ENCODE results near the gene GNB1L. TPM values are rescaled to one million over a fixed set of nuclear protein-coding genes. Genes with fewer than 3 reads are reported as not detected.
A peak's percentile ranks its signal among the peaks of the same experiment; 100 is the strongest.

Gene GNB1L
- total and polyA plus RNA-seq, 9 of the 15 experiments (the other 6 are each of a cell fraction or from before 2014, with no cell fraction given) = 0.56 to 50.5 (median 10.2) TPM

DNA sequence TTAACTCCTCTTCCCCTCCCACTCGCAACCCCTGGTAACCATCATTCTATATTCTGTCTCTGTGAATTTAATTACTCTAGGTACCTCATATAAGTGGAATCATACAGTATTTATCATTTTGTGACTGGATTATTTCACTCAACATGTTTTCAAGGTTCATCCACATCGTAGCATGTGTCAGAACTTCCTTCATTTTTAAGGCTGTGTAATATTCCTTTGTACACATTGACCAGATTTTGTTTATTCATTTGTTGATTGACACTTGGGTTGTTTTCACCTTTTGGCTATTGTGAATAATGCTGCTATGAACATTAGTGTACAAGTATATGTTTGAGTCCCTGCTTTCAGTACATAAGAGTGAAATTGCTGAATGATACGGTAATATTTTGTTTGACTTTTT, 2.7 kb upstream of the GNB1L start:
- Histone ChIP-seq H3K9me3 (replicated peaks; ENCODE audit: control insufficient read depth, insufficient read depth, low read depth, low read length) (no peaks in the 10 kb centered on the region), H3K27ac (ENCODE audit: extremely low read depth, low read depth, low read length) (no peak overlapping the region), H3K4me2 (ENCODE audit: insufficient read depth, low read length) (no peak overlapping the region), H3K9me1 (ENCODE audit: control insufficient read depth, insufficient read depth, low read length) (peaks cover 9% of the 10 kb centered on the region), H3K79me2 (ENCODE audit: control insufficient read depth, insufficient read depth, low read length) (peaks cover 44% of the 10 kb centered on the region), H3K9ac (ENCODE audit: insufficient read depth in 1 of 2, low read depth in 2 of 2, low read length in 2 of 2) (no peak overlapping the region), H2AFZ (ENCODE audit: low read depth, low read length) (no peak overlapping the region), H3K36me3 (ENCODE audit: control insufficient read depth, insufficient read depth, low read length) (peaks cover 10% of the 10 kb centered on the region), H4K20me1 (replicated peaks; ENCODE audit: control insufficient read depth, insufficient read depth, low read length) (peaks cover 16% of the 10 kb centered on the region; the same call in 1 of the 2 replicates), H3K27me3 (ENCODE audit: control insufficient read depth in 2 of 2, insufficient read depth in 2 of 2, low read length in 2 of 2) (no peaks in the 10 kb centered on the region), H3K4me1 (replicated peaks in 1 of 2; ENCODE audit: control insufficient read depth in 2 of 2, insufficient read depth in 2 of 2, low read length in 2 of 2) (peaks cover 23 to 39% of the 10 kb centered on the region in 2 experiments), H3K4me3 (no peak overlapping the region)
- ChIA-PET CTCF (ENCODE audit: low intra/inter-chr PET ratio) (no interaction called here), POLR2A (no interaction called here)
- no TSS peak for BruUV-seq (replicated peaks)
- intact Hi-C loops (cut with micrococcal nuclease) (loop anchor here (10.0 kb wide), 1 partner anchor 167 kb away; the partner anchor contains the start of gene TANGO2), in situ Hi-C loops (cut with MboI) (no loop called here)
- FAIRE-seq (no peak), DNase-seq (ENCODE audit: extremely low read depth in 1 of 4, low spot score in 3 of 4) (no peak), ATAC-seq (no peak)
- WGBS (ENCODE audit: insufficient coverage, low coverage, missing lambda C conversion rate) = 96% methylated on average over 3 of the region's 3 CpGs
- TF ChIP-seq GATAD2A (IDR thresholded peaks at IDR 0.05) = no peak
- no peak for TF ChIP-seq ZZZ3 (IDR thresholded peaks at IDR 0.05)
- no peak for TF ChIP-seq THAP12 (CRISPR knock-in tag; IDR thresholded peaks at IDR 0.05)
- TF ChIP-seq POLR2B (IDR thresholded peaks at IDR 0.05; ENCODE audit: low read depth, partially characterized antibody) = no peak
- no peak for TF ChIP-seq FOXA1 (IDR thresholded peaks at IDR 0.05; ENCODE audit: borderline replicate concordance)
- TF ChIP-seq ZNF561 (CRISPR knock-in tag; conservative IDR thresholded peaks at IDR 0.05) = no peak
- TF ChIP-seq PTRF (tag; IDR thresholded peaks at IDR 0.05) = peak; percentile 39; the same call in 1 of the 2 replicates
- TF ChIP-seq ZNF140 (CRISPR knock-in tag; IDR thresholded peaks at IDR 0.05) = no peak
- 0 out of 2 replicates have a peak, but pooled peaks have one; percentile 25 for TF ChIP-seq KLF1 (tag; IDR thresholded peaks at IDR 0.05)
- TF ChIP-seq ZNF655 (CRISPR knock-in tag; IDR thresholded peaks at IDR 0.05) = no peak
- 0 out of 4 replicates have a peak, but pooled peaks of 1 of the 2 experiments have one; percentile 0 for TF ChIP-seq TBL1XR1 (IDR thresholded peaks at IDR 0.05; ENCODE audit: low read length in 2 of 2)
- TF ChIP-seq POLR3A (IDR thresholded peaks at IDR 0.05; ENCODE audit: borderline replicate concordance, extremely low read depth, insufficient read depth, insufficient read length) = no peak
- TF ChIP-seq ZBTB5 (IDR thresholded peaks at IDR 0.05) = no peak
- TF ChIP-seq KDM5B (IDR thresholded peaks at IDR 0.05; ENCODE audit: insufficient replicate concordance, low read depth, low read length) = peak; percentile 3
- TF ChIP-seq, protein P1, sequence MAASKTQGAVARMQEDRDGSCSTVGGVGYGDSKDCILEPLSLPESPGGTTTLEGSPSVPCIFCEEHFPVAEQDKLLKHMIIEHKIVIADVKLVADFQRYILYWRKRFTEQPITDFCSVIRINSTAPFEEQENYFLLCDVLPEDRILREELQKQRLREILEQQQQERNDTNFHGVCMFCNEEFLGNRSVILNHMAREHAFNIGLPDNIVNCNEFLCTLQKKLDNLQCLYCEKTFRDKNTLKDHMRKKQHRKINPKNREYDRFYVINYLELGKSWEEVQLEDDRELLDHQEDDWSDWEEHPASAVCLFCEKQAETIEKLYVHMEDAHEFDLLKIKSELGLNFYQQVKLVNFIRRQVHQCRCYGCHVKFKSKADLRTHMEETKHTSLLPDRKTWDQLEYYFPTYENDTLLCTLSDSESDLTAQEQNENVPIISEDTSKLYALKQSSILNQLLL (CRISPR knock-in tag; IDR thresholded peaks at IDR 0.05; ENCODE audit: borderline replicate concordance) = no peak
- TF ChIP-seq ZNF134 (CRISPR knock-in tag; conservative IDR thresholded peaks at IDR 0.05) = no peak
